Body of pancreas (tissue), 4 donors: ENCODE results near the gene ECSCR.

Experiments
- POLR2A ChIP-seq, 3 donors: fragments of 450-650 bp; IDR thresholded peaks; one replicate each; pipeline ENCODE4 v1.6.1; 2016; ENCODE audit warnings: antibody characterized with exemption in 3 of 3, mild to moderate bottlenecking in 2 of 3
- TF ChIP-seq, protein P1 (sequence below), 7 experiments: fragments of 450-650 bp in 4 of 7; fragments of 200-600 bp in 3 of 7; sonication (generic) in 3 of 7; IDR thresholded peaks; one replicate each; pipeline ENCODE4 v1.5.1; 2016 to 2019; ENCODE audit warnings: antibody characterized with exemption in 7 of 7

DNA sequence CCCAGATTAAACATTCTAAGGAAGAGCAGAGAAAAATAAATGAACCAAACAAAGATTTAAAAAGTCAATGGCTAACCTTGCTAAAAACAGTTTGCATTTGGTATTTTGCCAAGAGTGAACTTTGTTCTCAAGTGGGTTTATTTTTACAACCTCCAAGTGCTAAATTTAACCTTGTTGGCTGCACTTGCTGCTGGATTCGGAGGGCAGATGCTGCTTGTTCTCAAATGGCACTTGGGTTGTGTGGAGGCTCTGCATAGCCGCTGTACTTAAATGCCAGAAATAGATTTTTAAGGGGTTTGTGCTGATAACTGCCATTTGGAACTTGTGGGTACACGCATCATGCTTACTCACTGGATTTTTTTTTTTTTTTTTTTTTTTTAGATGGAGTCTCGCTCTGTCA is 45.3 kb downstream of the ECSCR start:
- TF ChIP-seq, protein P1, sequence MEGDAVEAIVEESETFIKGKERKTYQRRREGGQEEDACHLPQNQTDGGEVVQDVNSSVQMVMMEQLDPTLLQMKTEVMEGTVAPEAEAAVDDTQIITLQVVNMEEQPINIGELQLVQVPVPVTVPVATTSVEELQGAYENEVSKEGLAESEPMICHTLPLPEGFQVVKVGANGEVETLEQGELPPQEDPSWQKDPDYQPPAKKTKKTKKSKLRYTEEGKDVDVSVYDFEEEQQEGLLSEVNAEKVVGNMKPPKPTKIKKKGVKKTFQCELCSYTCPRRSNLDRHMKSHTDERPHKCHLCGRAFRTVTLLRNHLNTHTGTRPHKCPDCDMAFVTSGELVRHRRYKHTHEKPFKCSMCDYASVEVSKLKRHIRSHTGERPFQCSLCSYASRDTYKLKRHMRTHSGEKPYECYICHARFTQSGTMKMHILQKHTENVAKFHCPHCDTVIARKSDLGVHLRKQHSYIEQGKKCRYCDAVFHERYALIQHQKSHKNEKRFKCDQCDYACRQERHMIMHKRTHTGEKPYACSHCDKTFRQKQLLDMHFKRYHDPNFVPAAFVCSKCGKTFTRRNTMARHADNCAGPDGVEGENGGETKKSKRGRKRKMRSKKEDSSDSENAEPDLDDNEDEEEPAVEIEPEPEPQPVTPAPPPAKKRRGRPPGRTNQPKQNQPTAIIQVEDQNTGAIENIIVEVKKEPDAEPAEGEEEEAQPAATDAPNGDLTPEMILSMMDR (IDR thresholded peaks at IDR 0.05), result no peak
- TF ChIP-seq POLR2A (IDR thresholded peaks at IDR 0.05), result no peak
